ENCODE results near the gene PCARE.

PCARE gene

DNA sequence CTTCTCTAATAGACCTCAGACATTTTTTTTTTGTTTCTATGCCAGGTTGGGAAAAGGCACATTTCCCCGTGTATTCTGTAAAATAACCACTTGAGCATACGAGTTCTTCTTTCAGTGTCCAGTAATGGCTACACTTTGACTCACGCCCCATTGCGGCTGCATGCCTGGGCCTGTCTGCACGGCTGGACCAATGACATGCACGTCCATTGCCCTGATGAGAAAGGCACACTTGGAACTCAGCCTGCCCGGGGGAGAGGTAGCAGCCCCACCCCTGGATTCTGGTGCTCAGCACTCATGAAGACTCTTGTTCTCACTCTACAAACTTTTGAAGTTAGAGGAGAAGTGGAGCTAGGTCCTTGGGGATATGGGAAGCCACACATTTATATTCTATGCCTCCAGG, 5.8 kb downstream of the PCARE start:
- no peak for TF ChIP-seq CTCF (IDR thresholded peaks at IDR 0.05; ENCODE audit: borderline replicate concordance, insufficient read depth, low read depth, low read length)
- no peak overlapping the region for H3K4me3 ChIP-seq (ENCODE audit: low read depth, low read length)

GRCh38 chr2:29066997-29067605, 7.2 kb downstream of the PCARE start:
- TF ChIP-seq CTCF (IDR thresholded peaks at IDR 0.05; ENCODE audit: borderline replicate concordance, insufficient read depth, low read depth, low read length), result no peak

DNA sequence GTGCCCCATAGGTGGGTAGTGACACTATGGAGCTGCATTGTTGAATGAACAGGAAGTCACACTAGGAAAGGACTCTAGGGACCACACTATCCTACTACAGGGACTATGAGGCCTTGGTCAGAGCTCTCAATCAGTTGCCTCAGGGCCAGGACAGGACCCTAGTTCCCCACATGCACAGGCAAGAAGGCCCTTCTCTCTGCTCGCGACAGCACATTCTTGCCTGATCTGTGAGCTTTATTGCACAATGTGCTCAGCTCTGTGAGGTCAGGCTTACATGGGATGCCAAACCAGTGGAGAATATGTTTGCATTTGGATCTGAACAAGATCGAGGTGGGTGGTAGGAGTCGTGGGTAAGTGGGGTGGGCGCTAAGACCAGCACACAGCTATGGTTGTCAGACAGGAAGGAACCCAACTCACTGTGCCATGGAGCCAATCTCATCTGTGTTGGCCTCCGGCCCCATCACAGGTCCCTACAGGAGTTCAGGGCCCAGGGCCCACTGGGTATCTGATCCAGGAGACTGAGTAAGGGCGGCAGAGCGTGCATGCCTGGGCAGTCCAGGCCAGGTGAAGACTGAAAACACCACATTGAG, 8.0 kb downstream of the PCARE start:
- no peak for TF ChIP-seq CTCF (IDR thresholded peaks at IDR 0.05; ENCODE audit: borderline replicate concordance, insufficient read depth, low read depth, low read length)

More at GRCh38 chr2:29066997-29067605, 7.2 kb downstream of the PCARE start:
- H3K4me3 ChIP-seq (ENCODE audit: low read depth, low read length), result no peak overlapping the region

GRCh38 chr2:29065068-29065811, 9.1 kb downstream of the PCARE start:
- H3K4me3 ChIP-seq (ENCODE audit: low read depth, low read length), result no peak overlapping the region
- no peak for TF ChIP-seq CTCF (IDR thresholded peaks at IDR 0.05; ENCODE audit: borderline replicate concordance, insufficient read depth, low read depth, low read length)

More for the DNA sequence above, 8.0 kb downstream of the PCARE start:
- no peak overlapping the region for H3K4me3 ChIP-seq (ENCODE audit: low read depth, low read length)

DNA sequence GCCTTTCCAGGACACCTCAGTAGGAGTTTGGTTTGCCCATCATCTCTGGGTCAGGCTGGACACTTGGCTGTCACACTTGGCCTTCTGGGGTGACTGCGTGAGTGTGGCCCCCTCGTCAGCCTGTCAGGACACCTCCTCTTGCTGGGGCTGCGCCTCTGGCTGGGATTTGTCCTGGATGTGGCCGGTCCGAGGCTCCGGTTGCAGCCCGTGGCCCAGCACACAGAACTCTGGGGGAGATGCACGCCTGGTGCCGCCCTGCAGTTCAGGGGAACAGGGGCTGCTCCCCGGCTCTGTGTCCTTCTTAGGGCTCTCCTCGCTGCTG, 9.6 kb downstream of the PCARE start:
- no peak for TF ChIP-seq CTCF (IDR thresholded peaks at IDR 0.05; ENCODE audit: borderline replicate concordance, insufficient read depth, low read depth, low read length)
- no peak overlapping the region for H3K4me3 ChIP-seq (ENCODE audit: low read depth, low read length)

- no peak overlapping the region for H3K4me3 ChIP-seq (ENCODE audit: low read depth, low read length)
- TF ChIP-seq CTCF (IDR thresholded peaks at IDR 0.05; ENCODE audit: borderline replicate concordance, insufficient read depth, low read depth, low read length), result no peak
Observed at GRCh38 chr2:29064346-29064715, 10.0 kb downstream of the PCARE start.
